Kidney epithelial cell (primary cell): ENCODE measurements around the gene WDR82. TPM values are rescaled to one million over a fixed set of nuclear protein-coding genes. Genes with fewer than 3 reads are reported as not detected.

Experiments
- DNase-seq: peaks from one replicate; pipeline ENCODE4 v3.0.0-alpha.2; 2010; ENCODE audit warnings: low read depth
- H3K27me3 ChIP-seq: 2 replicates; pipeline ENCODE4 v1.6.0; 2011; ENCODE audit warnings: low read length; ENCODE audit not compliant: control insufficient read depth, insufficient read depth
- H3K36me3 ChIP-seq: 2 replicates; pipeline ENCODE4 v1.5.1; 2011; ENCODE audit warnings: low read length; ENCODE audit not compliant: control insufficient read depth, insufficient read depth
- H3K4me3 ChIP-seq: 2 replicates; pipeline ENCODE4 v1.5.1; 2011; ENCODE audit warnings: low read depth, mild to moderate bottlenecking, control low read depth, low read length
- CTCF ChIP-seq: IDR thresholded peaks from 2 replicates; pipeline ENCODE4 v1.5.1; 2011; ENCODE audit warnings: mild to moderate bottlenecking, moderate library complexity, low read length, control low read depth, inconsistent platforms; ENCODE audit not compliant: insufficient read depth, poor library complexity, severe bottlenecking
- total RNA-seq: library from RNA; depleted of rRNA; stranded (reverse); fragments of >200 nt; gene quantifications from 2 replicates; pipeline ENCODE4 v1.2.3, GENCODE V29; 2015

WDR82 gene
- total RNA-seq, 1 donor from 2014 or later: 49.0 TPM

- H3K27me3 ChIP-seq: peaks cover 3% of the 10 kb centered on the region
- no peak for DNase-seq
- H3K36me3 ChIP-seq: no peaks in the 10 kb centered on the region
- TF ChIP-seq CTCF: no peak
- H3K4me3 ChIP-seq: no peak overlapping the region
These were observed 14.0 kb upstream of the WDR82 start for GRCh38 chr3:52292247-52293065.

- no peak for DNase-seq
- Histone ChIP-seq H3K4me3 (no peak overlapping the region), H3K36me3 (no peaks in the 10 kb centered on the region), H3K27me3 (no peaks in the 10 kb centered on the region)
- peak; percentile 62 for TF ChIP-seq CTCF
These were observed 13.2 kb upstream of the WDR82 start for GRCh38 chr3:52291508-52292181.

- TF ChIP-seq CTCF: no peak
- H3K4me3 ChIP-seq: no peak overlapping the region
- no peaks in the 10 kb centered on the region for H3K27me3 ChIP-seq
- DNase-seq: no peak
- no peaks in the 10 kb centered on the region for H3K36me3 ChIP-seq
These were observed 12.4 kb upstream of the WDR82 start for GRCh38 chr3:52290596-52291507.

- Histone ChIP-seq H3K4me3 (no peak overlapping the region), H3K27me3 (no peaks in the 10 kb centered on the region), H3K36me3 (no peaks in the 10 kb centered on the region)
- DNase-seq: no peak
- TF ChIP-seq CTCF: peak; percentile 13
These were observed 11.5 kb upstream of the WDR82 start for GRCh38 chr3:52289747-52290595.

- DNase-seq: no peak
- H3K36me3 ChIP-seq: no peaks in the 10 kb centered on the region
- H3K27me3 ChIP-seq: no peaks in the 10 kb centered on the region
- TF ChIP-seq CTCF: no peak
- no peak overlapping the region for H3K4me3 ChIP-seq
These were observed 10.9 kb upstream of the WDR82 start for GRCh38 chr3:52289338-52289746.
